HG03457 (cell line): ENCODE results near the gene ITGB4.

Source experiments
- ATAC-seq: cut with Tn5 transposase; IDR thresholded peaks from one replicate; pipeline ENCODE4 v1.9.1; 2021; ENCODE audit warnings: moderate number of reproducible peaks; ENCODE audit not compliant: unreplicated experiment

ITGB4 gene

DNA sequence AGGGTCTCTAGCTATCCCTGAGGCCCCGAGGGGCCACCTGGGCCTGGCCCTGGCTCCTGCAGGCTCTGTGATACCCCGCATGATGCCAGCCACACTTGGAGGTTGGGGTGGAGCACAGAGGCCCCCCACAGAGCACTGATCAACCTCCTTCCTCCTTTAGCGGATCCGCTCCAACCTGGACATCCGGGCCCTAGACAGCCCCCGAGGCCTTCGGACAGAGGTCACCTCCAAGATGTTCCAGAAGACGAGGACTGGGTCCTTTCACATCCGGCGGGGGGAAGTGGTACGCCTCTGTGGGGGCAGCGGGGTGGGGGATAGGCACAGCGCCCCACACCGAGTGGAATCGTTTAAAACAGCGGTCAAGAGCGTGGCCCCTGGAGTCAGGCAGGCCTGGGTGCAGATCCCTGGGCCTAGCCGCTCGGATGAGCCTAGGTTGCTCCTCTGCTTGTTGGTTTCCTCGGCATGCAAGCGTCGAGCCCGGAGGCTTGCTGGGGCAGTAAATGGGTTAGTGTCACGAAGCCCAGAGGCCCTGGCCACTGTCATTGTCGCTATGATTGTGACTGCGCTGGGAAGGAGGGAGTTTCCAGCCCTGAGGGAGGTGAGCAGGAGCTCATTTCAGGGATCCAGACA lies 9.9 kb downstream of the ITGB4 start:
- ATAC-seq, result no peak

DNA sequence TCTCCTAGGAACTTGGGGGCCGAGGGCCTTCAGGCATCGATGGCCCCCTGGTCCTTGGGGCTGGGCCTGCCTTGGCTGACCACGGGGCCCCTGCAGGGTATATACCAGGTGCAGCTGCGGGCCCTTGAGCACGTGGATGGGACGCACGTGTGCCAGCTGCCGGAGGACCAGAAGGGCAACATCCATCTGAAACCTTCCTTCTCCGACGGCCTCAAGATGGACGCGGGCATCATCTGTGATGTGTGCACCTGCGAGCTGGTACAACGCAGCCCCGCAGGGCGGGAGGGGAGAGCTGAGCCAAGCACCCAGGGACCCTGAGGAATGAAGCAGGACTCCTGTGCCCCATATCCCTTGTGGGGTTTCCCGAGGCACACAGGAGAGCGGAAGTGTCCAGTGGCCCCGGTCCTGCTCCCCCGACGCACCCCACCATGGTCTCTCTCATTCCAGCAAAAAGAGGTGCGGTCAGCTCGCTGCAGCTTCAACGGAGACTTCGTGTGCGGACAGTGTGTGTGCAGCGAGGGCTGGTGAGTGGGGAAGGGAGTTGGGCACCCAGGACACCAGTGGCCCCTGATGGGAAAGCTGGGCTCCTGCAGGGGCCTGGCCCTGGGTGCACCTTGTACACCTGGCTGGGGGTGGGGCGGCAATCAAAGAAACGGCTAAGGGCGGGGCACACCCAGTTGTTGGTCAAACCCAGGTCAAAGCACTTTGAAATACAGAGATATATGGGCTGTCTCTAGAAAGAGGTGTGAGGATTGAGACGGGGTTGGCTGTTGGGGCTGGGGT lies 10.6 kb downstream of the ITGB4 start:
- ATAC-seq, result no peak

DNA sequence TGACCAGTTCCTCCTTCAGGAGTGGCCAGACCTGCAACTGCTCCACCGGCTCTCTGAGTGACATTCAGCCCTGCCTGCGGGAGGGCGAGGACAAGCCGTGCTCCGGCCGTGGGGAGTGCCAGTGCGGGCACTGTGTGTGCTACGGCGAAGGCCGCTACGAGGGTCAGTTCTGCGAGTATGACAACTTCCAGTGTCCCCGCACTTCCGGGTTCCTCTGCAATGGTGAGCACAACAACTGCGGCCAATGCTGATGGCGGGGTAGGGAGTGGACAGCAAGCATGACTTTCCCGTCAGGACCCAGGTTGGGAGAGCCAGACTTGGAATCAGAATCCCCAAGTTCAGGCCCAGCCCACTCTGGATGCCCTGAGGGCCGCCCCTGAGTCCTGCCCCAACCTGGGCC lies 12.2 kb downstream of the ITGB4 start:
- no peak for ATAC-seq

DNA sequence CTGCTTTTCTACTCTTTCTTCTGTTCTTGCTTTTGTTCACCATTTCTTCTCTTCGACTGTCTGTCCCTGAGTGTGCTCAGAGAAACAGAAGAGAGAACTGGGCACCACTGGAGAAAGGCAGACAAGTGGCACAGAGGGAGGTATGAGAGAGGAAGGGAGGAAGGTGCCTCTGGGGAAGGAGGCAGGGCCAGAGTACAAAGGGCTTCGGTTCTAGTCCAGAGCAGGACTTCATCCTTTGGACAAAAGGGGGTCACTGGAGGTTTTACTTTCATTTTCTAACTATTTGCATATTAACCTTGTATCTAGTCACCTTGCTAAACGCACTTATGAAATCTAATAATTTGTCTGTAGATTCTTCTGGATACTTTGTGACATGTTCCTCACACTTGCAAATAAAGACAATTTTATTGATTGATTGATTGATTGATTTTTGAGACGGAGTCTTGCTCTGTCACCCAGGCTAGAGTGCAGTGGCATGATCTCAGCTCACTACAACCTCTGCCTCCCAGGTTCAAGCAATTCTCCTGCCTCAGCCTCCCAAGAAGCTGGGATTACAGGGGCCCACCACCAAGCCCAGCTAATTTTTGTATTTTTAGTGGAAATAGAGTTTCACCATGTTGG lies 13.5 kb downstream of the ITGB4 start:
- no peak for ATAC-seq

DNA sequence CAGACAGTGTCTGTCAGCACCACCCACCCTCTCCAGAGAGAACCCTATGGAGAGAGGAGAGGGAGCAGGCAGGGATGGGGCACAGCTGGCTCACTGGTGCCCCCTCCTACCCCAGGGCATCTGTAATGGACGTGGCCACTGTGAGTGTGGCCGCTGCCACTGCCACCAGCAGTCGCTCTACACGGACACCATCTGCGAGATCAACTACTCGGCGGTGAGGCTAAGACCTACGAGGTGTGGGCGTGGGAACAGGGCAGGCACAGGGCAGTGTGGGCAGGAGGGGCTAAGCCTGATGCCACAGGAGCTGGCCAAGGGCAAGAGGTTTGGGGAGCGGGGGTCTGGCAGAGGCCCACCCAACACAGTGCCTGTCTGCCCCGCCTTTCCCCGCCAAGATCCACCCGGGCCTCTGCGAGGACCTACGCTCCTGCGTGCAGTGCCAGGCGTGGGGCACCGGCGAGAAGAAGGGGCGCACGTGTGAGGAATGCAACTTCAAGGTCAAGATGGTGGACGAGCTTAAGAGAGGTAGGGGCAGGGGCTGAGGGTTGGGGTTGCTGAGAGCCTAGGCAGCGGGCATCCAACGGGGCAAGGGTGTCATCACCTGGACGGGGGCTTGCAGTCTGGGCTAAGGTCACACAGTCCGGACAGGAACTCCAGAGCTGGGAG lies 15.0 kb downstream of the ITGB4 start:
- ATAC-seq, result no peak

DNA sequence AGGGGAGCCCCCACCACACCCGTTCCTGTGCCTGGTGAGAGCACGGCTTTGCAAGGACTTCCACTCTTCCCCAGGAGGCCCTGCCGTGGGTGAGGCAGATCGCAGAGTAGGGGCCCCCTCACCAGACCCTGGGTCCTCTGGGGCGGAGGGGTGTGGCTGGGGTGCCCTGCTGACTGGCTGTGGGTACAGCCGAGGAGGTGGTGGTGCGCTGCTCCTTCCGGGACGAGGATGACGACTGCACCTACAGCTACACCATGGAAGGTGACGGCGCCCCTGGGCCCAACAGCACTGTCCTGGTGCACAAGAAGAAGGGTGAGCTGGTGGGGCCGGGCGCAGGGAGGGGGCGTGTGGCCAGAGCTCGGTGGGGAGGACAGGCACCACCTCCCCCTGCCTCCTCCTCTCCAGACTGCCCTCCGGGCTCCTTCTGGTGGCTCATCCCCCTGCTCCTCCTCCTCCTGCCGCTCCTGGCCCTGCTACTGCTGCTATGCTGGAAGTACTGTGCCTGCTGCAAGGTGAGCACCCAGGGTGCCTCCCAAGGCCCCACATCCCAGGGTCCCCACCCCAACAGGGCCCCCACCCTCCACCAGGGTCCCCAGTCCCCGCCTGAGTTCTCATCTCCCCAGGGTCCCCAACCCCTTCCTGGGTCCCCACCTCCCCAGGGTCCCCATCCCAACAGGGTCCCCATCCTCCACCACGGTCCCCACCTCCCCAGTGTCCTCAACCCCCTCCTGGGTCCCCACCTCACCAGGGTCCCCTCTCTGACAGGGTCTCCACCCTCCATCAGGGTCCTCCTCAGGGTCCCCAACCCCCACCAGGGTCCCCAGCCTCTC lies 16.1 kb downstream of the ITGB4 start:
- no peak for ATAC-seq

DNA sequence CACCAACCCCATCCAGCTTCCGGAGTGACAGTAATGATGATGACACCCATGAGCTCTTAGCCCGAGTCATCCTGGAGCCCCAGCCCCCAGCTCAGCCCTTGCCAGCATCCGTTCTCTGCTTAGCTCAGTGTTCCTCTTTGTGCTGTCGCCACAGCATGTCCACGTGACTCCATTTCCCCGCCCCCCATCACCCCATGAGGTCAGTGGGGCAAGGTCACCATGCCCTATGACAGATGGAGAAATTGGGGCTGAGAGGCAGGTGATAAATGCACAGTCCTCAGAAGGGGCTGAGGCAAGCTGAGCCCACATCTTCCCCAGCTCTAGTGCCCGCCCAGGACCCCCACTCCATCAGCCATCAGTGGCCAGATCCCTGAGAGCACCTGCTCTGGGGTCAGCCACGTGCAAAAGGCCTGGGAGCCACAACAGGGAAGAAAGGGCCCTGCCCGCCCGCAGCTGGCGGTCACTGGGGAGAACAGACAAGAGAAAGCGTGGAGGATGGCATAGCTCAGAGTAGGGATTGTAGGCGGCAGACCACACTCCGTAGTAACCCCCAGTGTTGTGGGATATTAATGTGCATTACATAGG lies 17.1 kb downstream of the ITGB4 start:
- ATAC-seq, result no peak

DNA sequence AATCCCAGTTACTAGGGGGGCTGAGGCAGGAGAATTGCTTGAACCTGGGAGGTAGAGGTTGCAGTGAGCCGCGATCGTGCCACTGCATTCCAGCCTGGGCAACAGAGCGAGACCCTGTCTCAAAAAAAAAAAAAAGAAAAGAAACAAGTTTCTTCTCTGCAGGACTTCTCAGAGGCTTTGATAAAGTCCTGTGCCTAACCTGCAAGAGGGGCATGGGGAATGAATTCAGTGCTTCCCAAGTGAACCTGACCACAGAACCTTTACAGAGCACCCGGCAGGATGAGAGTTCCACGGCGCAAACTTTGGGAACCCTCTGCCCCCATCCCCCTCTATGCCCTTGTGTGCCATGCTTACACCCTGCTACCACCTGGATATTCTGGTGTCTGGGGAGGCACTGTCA lies 17.9 kb downstream of the ITGB4 start:
- ATAC-seq, result no peak

DNA sequence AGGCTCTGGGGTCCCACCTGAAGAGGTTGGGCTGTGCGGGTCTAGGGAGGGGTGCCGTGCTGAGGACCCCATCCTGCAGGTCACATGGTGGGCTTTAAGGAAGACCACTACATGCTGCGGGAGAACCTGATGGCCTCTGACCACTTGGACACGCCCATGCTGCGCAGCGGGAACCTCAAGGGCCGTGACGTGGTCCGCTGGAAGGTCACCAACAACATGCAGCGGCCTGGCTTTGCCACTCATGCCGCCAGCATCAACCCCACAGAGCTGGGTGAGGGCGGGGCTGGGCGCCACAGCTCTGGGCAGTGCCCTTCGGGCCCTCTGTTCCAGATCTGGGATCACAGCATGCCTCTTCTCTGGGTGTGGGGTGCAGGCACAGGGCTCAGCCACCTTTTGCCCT lies 18.5 kb downstream of the ITGB4 start:
- no peak for ATAC-seq

DNA sequence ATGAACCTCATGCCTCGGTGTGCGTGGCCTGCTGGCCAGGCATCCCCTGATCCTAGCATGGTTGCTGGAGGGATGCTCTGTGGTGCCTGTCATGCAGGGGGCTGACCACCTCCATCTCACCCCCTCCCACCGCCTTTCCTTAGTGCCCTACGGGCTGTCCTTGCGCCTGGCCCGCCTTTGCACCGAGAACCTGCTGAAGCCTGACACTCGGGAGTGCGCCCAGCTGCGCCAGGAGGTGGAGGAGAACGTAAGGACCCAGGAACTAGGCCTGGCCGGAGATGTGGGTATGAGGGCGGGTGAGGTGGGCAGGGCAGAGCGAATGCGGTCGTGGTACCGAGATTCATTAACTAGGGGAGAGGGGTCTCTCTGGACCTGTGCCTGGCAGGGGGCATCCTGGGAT lies 19.0 kb downstream of the ITGB4 start:
- ATAC-seq, result no peak

DNA sequence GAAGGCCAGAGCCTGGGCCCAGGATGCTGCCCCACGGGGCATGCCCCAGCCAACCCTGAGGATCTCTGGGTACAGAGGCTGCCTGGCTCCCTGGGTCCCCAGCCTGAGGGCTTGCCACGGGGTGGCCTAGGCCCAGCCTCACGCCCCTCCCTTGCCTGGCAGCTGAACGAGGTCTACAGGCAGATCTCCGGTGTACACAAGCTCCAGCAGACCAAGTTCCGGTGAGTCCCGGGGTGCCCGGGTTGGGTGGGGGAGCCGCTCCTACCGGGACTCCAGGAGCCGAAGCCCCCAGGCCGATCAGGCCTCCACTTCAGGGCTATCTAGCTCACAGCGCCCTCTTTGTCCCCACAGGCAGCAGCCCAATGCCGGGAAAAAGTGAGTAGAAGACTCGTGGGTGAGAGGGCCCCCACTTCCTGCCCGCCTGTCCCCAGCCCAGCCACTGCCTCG lies 19.4 kb downstream of the ITGB4 start:
- ATAC-seq, result no peak

DNA sequence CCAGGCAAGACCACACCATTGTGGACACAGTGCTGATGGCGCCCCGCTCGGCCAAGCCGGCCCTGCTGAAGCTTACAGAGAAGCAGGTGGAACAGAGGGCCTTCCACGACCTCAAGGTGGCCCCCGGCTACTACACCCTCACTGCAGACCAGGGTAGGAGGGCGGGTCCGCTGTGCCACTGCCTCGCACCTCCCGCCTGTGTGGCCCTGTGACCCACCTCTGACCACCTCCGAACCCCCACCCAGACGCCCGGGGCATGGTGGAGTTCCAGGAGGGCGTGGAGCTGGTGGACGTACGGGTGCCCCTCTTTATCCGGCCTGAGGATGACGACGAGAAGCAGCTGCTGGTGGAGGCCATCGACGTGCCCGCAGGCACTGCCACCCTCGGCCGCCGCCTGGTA lies 21.1 kb downstream of the ITGB4 start:
- ATAC-seq, result no peak

DNA sequence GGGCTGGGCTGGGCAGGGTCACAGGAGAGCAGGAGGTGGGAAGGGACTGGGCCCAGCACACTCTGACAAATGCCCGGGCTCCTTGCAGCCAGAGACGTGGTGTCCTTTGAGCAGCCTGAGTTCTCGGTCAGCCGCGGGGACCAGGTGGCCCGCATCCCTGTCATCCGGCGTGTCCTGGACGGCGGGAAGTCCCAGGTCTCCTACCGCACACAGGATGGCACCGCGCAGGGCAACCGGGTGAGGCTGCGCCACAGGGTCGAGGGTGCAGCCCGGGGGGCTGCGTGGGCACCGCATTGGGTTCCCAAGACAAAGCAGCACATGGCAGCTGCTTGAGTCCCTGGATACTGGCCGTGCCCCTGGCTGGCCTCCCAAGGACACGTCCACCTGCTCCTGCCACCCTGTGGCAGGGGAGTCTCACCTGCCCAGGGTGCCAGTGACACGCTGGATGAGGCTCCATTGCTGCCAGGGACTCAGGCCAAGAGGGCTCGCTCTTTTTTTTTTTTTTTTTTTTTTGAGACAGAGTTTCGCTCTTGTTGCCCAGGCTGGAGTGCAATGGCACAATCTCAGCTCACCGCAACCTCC lies 22.5 kb downstream of the ITGB4 start:
- no peak for ATAC-seq

DNA sequence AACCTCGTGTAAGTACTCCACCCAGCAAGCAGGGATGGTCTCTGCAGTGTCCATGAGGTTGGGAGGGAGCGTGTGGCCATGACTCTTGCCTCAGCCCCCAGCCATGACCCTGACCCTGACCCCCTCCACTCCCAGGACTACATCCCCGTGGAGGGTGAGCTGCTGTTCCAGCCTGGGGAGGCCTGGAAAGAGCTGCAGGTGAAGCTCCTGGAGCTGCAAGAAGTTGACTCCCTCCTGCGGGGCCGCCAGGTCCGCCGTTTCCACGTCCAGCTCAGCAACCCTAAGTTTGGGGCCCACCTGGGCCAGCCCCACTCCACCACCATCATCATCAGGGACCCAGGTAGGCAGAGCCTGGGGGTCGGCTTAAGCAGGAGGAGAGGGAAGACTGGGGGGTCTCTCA lies 27.4 kb downstream of the ITGB4 start:
- no peak for ATAC-seq

DNA sequence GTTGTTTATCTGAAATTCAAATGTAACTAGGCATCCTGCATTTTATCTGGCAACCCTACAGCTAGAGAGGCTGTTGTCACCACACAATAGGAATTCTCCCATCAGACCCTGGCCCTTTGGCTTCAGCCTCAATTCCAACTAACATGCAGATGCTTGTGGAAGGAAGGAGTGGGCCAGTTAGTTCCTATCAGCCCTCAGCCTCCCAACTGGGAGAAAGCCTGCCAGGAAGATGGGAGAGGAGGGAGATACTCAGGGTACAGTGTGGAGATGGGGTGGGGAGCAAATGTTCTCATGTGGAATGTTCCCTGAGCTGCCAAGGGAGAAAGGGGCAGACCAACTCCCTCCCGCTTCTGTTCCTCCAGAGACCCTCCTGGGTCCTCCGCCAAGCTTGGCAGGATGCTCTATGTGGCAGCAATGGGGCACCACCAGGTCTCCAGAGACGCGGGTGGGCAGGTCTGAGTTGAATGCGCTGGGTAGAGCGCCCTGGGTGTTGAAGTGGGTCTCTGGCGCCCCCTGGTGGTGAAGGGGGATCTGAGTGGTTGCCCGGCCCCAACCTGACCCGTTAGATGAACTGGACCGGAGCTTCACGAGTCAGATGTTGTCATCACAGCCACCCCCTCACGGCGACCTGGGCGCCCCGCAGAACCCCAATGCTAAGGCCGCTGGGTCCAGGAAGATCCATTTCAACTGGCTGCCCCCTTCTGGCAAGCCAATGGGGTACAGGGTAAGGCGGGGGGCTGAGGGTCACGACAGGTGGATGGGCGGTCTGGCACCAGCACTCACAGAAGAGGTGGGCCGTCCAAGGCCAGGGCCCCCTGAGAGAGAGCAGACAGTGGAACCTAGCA lies 28.5 kb downstream of the ITGB4 start:
- no peak for ATAC-seq

DNA sequence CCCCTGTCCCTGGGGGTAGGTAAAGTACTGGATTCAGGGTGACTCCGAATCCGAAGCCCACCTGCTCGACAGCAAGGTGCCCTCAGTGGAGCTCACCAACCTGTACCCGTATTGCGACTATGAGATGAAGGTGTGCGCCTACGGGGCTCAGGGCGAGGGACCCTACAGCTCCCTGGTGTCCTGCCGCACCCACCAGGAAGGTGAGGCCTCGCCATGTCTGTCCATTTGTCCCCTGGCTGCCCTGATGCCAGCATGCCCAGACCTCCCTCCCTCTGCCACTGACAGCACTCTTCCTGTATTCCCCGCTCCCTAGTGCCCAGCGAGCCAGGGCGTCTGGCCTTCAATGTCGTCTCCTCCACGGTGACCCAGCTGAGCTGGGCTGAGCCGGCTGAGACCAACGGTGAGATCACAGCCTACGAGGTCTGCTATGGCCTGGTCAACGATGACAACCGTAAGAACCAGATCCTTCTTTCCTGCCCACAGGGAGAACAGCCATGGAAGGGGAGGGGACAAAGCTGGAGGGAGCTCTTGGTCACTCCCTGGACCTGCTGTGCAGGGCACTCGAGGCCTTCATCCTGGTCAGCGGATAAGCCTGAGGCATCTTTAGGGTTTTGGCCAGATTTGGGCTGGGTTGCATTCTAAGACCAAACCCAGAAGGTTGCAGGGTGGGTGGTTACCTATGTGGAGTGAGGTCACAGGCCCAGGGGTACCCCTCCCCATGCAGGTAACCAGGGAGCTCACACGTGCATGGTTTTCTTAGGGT lies 29.6 kb downstream of the ITGB4 start:
- ATAC-seq, result no peak

DNA sequence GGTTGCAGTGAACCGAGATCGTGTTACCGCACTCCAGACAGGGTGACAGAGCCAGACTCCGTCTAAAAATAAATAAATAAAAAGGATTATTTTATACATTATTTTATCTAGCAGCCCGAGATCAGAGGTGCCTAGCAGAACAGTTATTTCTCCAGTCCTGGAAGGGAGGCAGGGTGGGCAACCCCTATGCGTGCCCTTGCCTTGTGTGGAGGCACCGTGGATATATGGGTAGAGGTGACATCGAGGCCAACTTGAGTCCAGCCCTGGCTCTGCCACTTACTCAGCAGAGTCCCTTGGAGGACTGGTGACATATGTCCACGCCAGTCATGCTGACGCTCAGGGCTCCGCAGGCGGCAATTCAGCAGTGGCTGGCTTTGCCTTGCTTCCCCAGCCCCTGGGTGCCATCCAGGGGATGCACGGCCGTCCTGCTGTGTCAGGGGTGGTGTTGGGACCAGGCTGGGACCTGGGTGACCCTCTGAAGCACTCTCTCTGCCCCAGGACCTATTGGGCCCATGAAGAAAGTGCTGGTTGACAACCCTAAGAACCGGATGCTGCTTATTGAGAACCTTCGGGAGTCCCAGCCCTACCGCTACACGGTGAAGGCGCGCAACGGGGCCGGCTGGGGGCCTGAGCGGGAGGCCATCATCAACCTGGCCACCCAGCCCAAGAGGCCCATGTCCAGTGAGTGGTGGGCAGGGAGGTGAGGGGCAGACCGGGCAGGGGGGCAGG lies 30.6 kb downstream of the ITGB4 start:
- ATAC-seq, result no peak

DNA sequence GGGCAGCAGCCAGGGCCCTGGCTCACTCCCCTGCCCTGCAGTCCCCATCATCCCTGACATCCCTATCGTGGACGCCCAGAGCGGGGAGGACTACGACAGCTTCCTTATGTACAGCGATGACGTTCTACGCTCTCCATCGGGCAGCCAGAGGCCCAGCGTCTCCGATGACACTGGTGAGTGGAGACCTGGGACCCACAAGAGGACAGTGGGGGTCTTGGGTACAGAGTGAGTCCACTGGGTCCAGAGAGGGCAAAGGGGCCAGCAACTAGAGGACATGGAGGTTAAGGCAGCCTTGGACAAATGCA lies 31.1 kb downstream of the ITGB4 start:
- ATAC-seq, result no peak
